Measurements from ENCODE around the gene DDX6. TPM values are rescaled to one million over a fixed set of nuclear protein-coding genes. Genes with fewer than 3 reads are reported as not detected.

The DDX6 gene
- total and polyA plus RNA-seq, 2 of the 8 experiments (the other 6 are each of a cell fraction or from before 2014, with no cell fraction given): 29.8 to 181 TPM

DNA sequence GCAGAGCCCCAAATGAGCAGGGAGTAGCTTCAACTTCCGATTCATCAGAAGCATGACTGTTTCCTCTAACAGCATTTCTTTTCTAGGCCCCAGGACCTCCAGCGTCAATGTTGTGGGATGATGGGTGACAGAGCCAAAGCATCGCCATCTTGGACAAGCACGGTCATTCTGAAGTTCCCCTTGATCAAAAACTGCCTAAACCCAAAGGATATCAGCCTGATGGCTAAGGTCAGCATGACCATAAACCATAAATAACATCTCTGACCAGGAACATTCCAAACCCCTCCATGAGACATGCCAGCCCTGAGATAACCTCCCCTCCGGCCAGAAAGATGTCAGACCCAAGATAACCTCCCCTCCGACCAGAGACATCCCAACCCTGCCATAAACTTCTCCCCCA is 82.7 kb downstream of the DDX6 start:
- no peaks in the 10 kb centered on the region for H3K27me3 ChIP-seq (replicated peaks in 1 of 4; ENCODE audit: control insufficient read depth in 3 of 4, extremely low read depth in 1 of 4, insufficient read depth in 3 of 4, low read length in 3 of 4)
- H2BK5ac ChIP-seq (ENCODE audit: low read depth, low read length): no peak overlapping the region
- no peaks in the 10 kb centered on the region for H3K79me2 ChIP-seq (ENCODE audit: control insufficient read depth in 1 of 2, insufficient read depth in 2 of 2, low read length in 2 of 2)
- H2BK20ac ChIP-seq (ENCODE audit: low read length): no peak overlapping the region
- H3K4me2 ChIP-seq (ENCODE audit: insufficient read depth in 1 of 2, low read depth in 2 of 2, low read length in 2 of 2): no peak overlapping the region
- H2AK5ac ChIP-seq (ENCODE audit: low read depth, low read length): no peak overlapping the region
- no peak overlapping the region for H3K4ac ChIP-seq (replicated peaks; ENCODE audit: insufficient read length, low read depth, low read length)
- no peak overlapping the region for H3K14ac ChIP-seq (ENCODE audit: insufficient read length)
- no peak overlapping the region for H3K9ac ChIP-seq (replicated peaks in 1 of 4; ENCODE audit: extremely low read depth in 1 of 4, low read depth in 3 of 4, low read length in 3 of 4)
- ChIA-PET POLR2A (ENCODE audit: partially characterized antibody) (interaction anchor here (0.9 to 1.5 kb wide), 2 partner anchors 17 to 37 kb away, joined by 3 to 4 read pairs; no protein-coding TSS in a partner anchor), CTCF (ENCODE audit: partially characterized antibody) (interaction anchor here (0.7 kb wide), 1 partner anchor 19 kb away, joined by 4 read pairs; no protein-coding TSS in a partner anchor)
- no peak overlapping the region for H4K91ac ChIP-seq (replicated peaks; ENCODE audit: insufficient read length, low read length)
- H3K18ac ChIP-seq (ENCODE audit: extremely low read depth, low read length): no peak overlapping the region
- peaks cover 2% of the 10 kb centered on the region; the same call in 1 of the 2 replicates for H3K23me2 ChIP-seq (ENCODE audit: low read depth, low read length)
- WGBS, 2 experiments (ENCODE audit: extremely low coverage in 1 of 2, insufficient coverage in 1 of 2, insufficient read length in 1 of 2, insufficient replicate concordance in 2 of 2, low coverage in 1 of 2, low lambda C conversion rate in 2 of 2, missing lambda C conversion rate in 1 of 2): 94% methylated on average over 6 of the region's 6 CpGs; no CpG with 5 or more reads in 1 of the 2 experiments
- H2AFZ ChIP-seq (ENCODE audit: low read length): no peak overlapping the region
- no peaks in the 10 kb centered on the region; the same call in 1 of the 2 replicates for H3K79me1 ChIP-seq (ENCODE audit: low read depth, low read length)
- no peaks in the 10 kb centered on the region for H3K9me3 ChIP-seq (ENCODE audit: insufficient read depth in 2 of 2, low read depth in 1 of 2, low read length in 1 of 2)
- H2BK15ac ChIP-seq (ENCODE audit: low read length): no peak overlapping the region
- peaks cover 0 to 16% (median 2%) of the 10 kb centered on the region in 4 experiments; a peak in 5 of 8 replicates for H3K36me3 ChIP-seq (ENCODE audit: control insufficient read depth in 2 of 4, insufficient read depth in 4 of 4, low read length in 3 of 4)
- no peak overlapping the region for H2BK120ac ChIP-seq (replicated peaks; ENCODE audit: low read depth, low read length)
- DNase-seq (ENCODE audit: low read depth in 1 of 2, low spot score in 2 of 2) (no peak), FAIRE-seq (no peak)
- H3K27ac ChIP-seq (ENCODE audit: low read depth, low read length): no peak overlapping the region
- H4K8ac ChIP-seq (ENCODE audit: extremely low read depth, insufficient read depth, low read length): no peak overlapping the region
- no peak overlapping the region for H2BK12ac ChIP-seq (ENCODE audit: low read depth, low read length)
- no peak overlapping the region for H3K56ac ChIP-seq (replicated peaks; ENCODE audit: insufficient read length, low read depth, low read length)
- TF ChIP-seq CHD2 (IDR thresholded peaks at IDR 0.05; ENCODE audit: low read length) (no peak), POLR2AphosphoS5 (IDR thresholded peaks at IDR 0.05; ENCODE audit: low read depth, low read length) (no peak), TAF1 (IDR thresholded peaks at IDR 0.05; ENCODE audit: low read depth, low read length) (no peak), SRF (IDR thresholded peaks at IDR 0.05; ENCODE audit: low read depth, low read length) (no peak), TAF7 (optimal IDR thresholded peaks at IDR 0.05; ENCODE audit: borderline replicate concordance, low read depth, low read length) (no peak), EGR1 (IDR thresholded peaks at IDR 0.05; ENCODE audit: borderline replicate concordance, low read depth, low read length) (no peak), TBP (IDR thresholded peaks at IDR 0.05; ENCODE audit: low read depth, low read length) (no peak), POU5F1 (IDR thresholded peaks at IDR 0.05; ENCODE audit: low read depth, low read length) (no peak), POLR2A (IDR thresholded peaks at IDR 0.05; ENCODE audit: control extremely low read depth in 1 of 2, low read depth in 2 of 2, low read length in 2 of 2) (no peak), SIX5 (IDR thresholded peaks at IDR 0.05; ENCODE audit: low read depth, low read length) (no peak)
- TF ChIP-seq, protein P1, sequence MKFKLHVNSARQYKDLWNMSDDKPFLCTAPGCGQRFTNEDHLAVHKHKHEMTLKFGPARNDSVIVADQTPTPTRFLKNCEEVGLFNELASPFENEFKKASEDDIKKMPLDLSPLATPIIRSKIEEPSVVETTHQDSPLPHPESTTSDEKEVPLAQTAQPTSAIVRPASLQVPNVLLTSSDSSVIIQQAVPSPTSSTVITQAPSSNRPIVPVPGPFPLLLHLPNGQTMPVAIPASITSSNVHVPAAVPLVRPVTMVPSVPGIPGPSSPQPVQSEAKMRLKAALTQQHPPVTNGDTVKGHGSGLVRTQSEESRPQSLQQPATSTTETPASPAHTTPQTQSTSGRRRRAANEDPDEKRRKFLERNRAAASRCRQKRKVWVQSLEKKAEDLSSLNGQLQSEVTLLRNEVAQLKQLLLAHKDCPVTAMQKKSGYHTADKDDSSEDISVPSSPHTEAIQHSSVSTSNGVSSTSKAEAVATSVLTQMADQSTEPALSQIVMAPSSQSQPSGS (IDR thresholded peaks at IDR 0.05; ENCODE audit: low read length): no peak
- H3K4me3 ChIP-seq (ENCODE audit: extremely low read depth in 1 of 4, insufficient read depth in 2 of 4, low read depth in 3 of 4, low read length in 4 of 4): no peak overlapping the region
- peaks cover 0 to 9% (median 4%) of the 10 kb centered on the region in 4 experiments; a peak in 3 of 7 replicates for H3K4me1 ChIP-seq (replicated peaks in 1 of 4; ENCODE audit: control insufficient read depth in 3 of 4, insufficient read depth in 4 of 4, low read length in 3 of 4)
- H4K5ac ChIP-seq (ENCODE audit: insufficient read length, low read depth, low read length): no peak overlapping the region
- H4K20me1 ChIP-seq (replicated peaks in 1 of 2; ENCODE audit: control insufficient read depth in 1 of 2, insufficient read depth in 2 of 2, low read length in 2 of 2): no peaks in the 10 kb centered on the region
- no peak overlapping the region for H3K23ac ChIP-seq (ENCODE audit: insufficient read length)
